ENCODE data around the gene BNIP5. TPM values are rescaled to one million over a fixed set of nuclear protein-coding genes. Genes with fewer than 3 reads are reported as not detected.

The BNIP5 gene
- total RNA-seq, 1 donor from 2014 or later: 0.10 TPM

DNA sequence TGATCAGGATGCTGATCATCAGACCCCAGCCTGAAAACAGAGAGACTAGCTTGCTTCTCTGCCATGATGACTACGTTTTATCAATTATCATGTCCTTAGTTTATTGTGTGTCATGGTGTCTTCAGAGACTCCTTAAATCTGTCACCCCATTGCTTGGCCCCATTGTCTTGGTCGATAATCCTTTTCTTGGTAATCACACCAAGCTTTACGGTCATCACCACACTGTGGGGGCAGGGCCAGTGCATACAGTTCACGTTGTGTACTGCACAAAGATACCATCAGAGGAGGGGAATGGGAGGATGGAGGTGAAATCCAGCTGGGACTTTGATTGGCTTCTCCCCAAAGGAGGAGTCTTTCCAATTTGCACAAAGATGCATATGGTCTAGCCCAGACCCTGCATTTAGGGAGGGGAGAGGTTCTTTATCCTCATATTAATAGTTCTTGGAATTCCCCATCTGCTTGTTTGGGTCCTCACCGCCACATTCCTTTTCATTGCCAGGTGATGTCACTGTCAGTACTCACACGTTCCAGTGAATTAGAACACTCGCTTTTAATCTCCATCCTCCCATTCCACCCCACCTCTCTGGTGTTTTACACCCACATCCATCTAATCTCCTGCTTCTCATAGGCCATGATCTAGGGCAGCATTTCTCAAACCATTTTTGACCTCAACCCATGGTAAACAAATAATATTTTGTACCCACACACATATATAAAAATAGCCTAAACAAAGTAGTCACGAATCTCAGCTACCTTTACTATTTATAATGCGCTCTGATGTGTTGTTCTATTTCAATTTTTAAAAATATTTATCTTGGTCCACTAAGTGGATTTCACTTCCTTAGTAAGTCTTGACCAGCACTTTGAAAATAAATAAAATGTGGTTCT lies 45.1 kb upstream of the BNIP5 start:
- Mint-ChIP-seq H3K9me3 (ENCODE audit: low read depth) (no peaks in the 10 kb centered on the region), H3K27me3 (peaks cover 38% of the 10 kb centered on the region), H3K36me3 (ENCODE audit: insufficient read depth) (no peaks in the 10 kb centered on the region), H3K4me3 (ENCODE audit: low read depth) (no peak overlapping the region), H3K4me1 (ENCODE audit: low read depth) (peaks cover 4% of the 10 kb centered on the region), H3K27ac (no peak overlapping the region)
- no peak for DNase-seq (ENCODE audit: low spot score, unreplicated experiment)
- no peak for TF ChIP-seq CTCF (IDR thresholded peaks at IDR 0.05; ENCODE audit: unreplicated experiment)

DNA sequence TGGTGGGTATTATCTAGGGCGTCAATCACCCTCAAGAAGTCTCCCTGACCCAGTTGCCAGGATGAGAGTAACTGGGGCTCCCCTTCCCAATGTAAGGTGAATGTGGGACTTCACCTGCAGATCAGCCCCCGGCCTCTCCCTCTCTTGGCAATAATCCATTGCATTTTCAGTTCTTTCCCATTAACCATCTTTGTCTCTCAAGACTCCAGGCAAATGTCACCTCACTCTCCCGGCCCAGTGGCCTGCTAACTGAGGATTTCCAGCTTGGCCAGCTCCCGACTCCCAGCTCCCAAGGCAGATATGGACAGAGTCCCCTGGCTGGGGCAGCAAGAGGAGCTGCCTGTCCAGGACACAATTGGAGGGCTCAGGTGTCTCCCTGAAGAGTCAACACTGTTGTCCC lies 43.5 kb upstream of the BNIP5 start:
- no peak overlapping the region for H3K27ac Mint-ChIP-seq
- H3K36me3 Mint-ChIP-seq (ENCODE audit: insufficient read depth): no peaks in the 10 kb centered on the region
- no peaks in the 10 kb centered on the region for H3K9me3 Mint-ChIP-seq (ENCODE audit: low read depth)
- no peaks in the 10 kb centered on the region for H3K4me1 Mint-ChIP-seq (ENCODE audit: low read depth)
- peaks cover 30% of the 10 kb centered on the region for H3K27me3 Mint-ChIP-seq
- TF ChIP-seq CTCF (IDR thresholded peaks at IDR 0.05; ENCODE audit: unreplicated experiment): no peak
- H3K4me3 Mint-ChIP-seq (ENCODE audit: low read depth): no peak overlapping the region
- no peak for DNase-seq (ENCODE audit: low spot score, unreplicated experiment)

GRCh38 chr6:36378936-36379335 lies 42.2 kb upstream of the BNIP5 start:
- Mint-ChIP-seq H3K4me3 (ENCODE audit: low read depth) (no peak overlapping the region), H3K27ac (no peak overlapping the region), H3K27me3 (peaks cover 24% of the 10 kb centered on the region), H3K36me3 (ENCODE audit: insufficient read depth) (no peaks in the 10 kb centered on the region), H3K4me1 (ENCODE audit: low read depth) (no peaks in the 10 kb centered on the region), H3K9me3 (ENCODE audit: low read depth) (no peaks in the 10 kb centered on the region)
- no peak for TF ChIP-seq CTCF (IDR thresholded peaks at IDR 0.05; ENCODE audit: unreplicated experiment)
- no peak for DNase-seq (ENCODE audit: low spot score, unreplicated experiment)

- Mint-ChIP-seq H3K9me3 (ENCODE audit: low read depth) (no peaks in the 10 kb centered on the region), H3K27ac (no peak overlapping the region), H3K36me3 (ENCODE audit: insufficient read depth) (no peaks in the 10 kb centered on the region), H3K4me1 (ENCODE audit: low read depth) (no peaks in the 10 kb centered on the region), H3K27me3 (peaks cover 24% of the 10 kb centered on the region), H3K4me3 (ENCODE audit: low read depth) (no peak overlapping the region)
- no peak for DNase-seq (ENCODE audit: low spot score, unreplicated experiment)
- TF ChIP-seq CTCF (IDR thresholded peaks at IDR 0.05; ENCODE audit: unreplicated experiment): no peak
These were observed 41.7 kb upstream of the BNIP5 start for GRCh38 chr6:36378243-36378920.

DNA sequence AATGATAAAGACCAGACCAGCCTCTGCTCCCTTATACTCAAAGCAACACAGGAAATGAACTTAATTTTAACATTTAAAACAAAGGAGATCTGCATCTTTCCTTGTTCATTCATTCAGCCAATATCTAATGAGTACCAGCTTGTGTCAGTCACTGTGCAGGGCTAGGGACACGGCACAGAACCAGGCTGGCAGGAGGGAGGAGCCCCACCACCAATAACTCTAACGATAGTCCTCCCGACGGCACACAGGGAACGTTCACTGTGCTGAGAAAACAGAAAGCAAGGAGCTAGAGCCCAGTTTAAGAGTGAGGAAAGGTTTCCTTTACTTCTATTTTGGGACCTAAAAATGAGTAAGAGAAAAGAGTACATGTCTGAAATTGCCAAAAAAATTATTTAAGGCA lies 40.9 kb upstream of the BNIP5 start:
- H3K4me3 Mint-ChIP-seq (ENCODE audit: low read depth): no peak overlapping the region
- H3K4me1 Mint-ChIP-seq (ENCODE audit: low read depth): no peaks in the 10 kb centered on the region
- no peak overlapping the region for H3K27ac Mint-ChIP-seq
- H3K27me3 Mint-ChIP-seq: peaks cover 22% of the 10 kb centered on the region
- no peak for DNase-seq (ENCODE audit: low spot score, unreplicated experiment)
- TF ChIP-seq CTCF (IDR thresholded peaks at IDR 0.05; ENCODE audit: unreplicated experiment): no peak
- no peaks in the 10 kb centered on the region for H3K9me3 Mint-ChIP-seq (ENCODE audit: low read depth)
- H3K36me3 Mint-ChIP-seq (ENCODE audit: insufficient read depth): no peaks in the 10 kb centered on the region

Measured in progenitor cell of endocrine pancreas (in vitro differentiated cells).